NCI-H2029 (cell line): ENCODE results near the gene CDC42BPG.

Source experiments
- DNase-seq: peaks from one replicate; lab custom pipeline; 2025; lab: John Stamatoyannopoulos, UW

CDC42BPG gene

DNA sequence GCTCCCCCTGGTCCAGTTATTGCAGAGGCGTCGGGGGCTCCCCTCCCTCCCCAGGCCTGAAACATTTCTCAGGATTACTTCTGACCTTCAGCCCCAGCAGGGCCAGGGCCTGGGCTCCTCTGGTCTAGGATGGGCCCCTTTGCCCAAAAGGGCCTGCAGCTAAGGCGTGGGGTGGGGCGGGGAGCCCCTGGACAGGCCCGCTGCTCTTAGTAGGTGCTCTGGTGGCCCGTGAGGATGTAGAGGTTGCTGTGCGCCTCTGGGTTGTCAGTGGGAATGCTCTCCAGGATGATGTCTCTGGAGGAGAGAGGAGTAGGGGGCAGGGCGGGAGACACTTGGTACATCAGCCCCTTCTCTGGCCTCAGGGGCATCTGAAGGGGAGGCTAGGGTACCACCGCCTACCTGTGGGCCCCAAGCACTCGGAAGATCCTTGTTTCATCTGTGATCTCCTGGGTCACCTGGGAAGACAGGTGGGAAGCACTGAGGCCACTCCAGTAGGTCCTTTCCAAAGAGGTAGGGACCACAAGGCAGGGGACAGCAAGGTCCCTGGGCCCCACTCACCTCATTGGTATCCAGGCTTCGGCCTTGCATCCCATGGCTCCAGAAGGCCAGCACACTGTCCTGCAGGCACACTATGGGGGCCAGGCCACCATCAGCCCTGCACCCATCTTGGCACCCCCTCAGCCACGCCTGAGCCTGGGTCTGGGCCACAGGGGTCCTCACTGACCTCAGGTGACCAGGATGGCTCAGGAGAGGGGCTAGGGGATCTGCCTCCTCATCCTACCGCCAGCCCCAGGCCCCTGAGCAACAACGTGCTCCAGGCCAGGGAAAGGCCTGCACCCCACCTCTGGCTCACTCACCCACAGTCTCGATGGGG is 54.9 kb downstream of the CDC42BPG start:
- no peak for DNase-seq

DNA sequence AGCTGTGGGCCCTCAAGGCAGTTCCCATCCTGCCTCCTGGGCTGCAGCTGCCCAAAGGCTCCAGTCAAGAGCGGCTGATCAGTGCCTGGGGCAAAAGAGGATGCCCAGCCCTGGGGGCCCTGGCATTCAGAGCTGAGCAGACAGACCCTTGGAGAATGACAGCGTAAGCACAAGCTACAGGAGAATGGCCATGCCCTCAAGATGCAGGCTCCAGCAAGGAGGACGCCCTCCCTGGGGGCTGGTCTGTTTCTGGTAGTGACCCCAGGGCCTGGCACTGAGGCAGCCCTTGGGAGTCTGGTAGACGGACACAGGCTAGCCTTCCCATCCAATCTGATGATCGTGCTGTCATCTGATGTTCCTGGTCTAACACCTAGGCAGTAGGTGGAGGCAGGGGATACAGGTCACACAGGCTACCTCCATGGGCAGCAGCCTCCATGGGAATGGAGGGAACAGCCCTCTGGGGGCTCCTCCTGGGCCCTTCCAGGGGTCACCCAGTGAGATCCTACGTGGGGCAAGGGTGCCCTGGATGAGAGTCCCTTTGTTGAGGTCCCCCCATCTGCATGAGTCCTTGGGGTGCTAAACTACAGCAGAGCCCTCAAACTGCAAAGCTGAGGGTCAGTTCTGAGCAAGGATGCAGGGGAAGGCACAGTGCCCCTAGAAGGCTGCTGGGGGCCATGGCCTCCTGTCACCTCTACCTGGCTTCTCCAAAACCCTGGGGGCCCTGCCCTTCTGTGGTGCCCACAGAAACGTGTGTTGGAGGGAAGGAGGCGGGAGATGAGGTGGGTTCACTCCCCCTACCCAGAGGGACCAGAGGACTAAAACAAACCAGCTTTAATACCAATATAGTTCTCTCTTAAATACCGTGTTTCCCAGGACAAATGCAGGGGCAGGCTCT is 55.9 kb downstream of the CDC42BPG start:
- DNase-seq, result no peak

DNA sequence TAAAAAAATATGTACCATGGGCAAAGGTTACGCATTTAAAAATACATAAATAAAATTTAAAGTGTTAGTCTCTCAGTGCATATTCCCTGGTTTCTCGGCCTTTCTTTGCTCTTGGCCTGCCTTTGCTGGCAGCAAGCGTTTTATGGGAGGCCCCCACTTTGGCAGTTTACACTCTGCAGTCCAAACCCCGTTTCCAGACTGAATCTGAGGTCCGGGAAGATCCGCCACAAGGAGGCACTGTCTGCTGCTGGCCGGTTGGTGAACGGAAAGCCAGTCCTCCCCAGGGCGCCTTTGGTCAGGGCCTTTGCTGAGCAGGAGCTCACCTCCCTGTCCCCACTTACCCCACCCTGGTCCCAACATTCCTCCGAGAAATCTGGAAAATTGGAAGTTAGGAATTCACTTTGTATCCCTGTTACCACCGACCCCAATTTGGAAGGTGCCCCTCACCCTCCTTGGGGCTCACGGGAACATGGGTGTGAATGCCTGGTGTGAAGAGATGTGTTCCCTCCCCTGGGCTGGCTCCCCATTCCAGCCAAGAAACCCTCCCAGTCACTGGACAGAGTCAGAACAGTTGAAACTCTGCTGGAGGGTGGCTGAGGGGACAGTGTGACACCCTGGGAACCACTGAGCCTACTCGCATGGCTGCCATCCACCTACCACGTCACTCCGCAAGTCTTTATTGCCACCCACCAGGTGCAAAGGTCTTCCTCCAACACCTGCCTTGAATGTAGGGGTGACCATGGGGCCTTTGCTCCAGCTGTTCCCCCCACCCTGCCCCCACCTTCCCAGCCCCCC is 56.7 kb downstream of the CDC42BPG start:
- no peak for DNase-seq

DNA sequence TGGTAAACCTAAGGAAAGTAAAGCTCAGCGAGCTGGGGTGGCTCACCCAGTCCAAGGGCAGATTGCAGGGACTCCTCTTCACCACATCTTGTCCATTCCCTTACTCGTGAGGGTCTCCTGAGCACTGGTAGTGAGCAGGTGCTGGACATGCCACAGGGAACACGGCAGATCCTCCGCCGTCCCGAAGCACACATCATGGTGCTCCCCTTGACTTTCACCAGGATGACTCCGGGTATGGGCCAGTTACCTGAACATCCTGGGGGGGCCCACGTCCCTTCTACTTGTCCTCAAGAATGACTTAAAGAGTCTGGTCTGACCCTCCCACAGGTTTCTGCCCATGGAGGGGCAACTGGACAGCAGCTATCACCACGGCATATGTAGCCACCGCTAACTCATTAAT is 58.1 kb downstream of the CDC42BPG start:
- DNase-seq, result no peak

DNA sequence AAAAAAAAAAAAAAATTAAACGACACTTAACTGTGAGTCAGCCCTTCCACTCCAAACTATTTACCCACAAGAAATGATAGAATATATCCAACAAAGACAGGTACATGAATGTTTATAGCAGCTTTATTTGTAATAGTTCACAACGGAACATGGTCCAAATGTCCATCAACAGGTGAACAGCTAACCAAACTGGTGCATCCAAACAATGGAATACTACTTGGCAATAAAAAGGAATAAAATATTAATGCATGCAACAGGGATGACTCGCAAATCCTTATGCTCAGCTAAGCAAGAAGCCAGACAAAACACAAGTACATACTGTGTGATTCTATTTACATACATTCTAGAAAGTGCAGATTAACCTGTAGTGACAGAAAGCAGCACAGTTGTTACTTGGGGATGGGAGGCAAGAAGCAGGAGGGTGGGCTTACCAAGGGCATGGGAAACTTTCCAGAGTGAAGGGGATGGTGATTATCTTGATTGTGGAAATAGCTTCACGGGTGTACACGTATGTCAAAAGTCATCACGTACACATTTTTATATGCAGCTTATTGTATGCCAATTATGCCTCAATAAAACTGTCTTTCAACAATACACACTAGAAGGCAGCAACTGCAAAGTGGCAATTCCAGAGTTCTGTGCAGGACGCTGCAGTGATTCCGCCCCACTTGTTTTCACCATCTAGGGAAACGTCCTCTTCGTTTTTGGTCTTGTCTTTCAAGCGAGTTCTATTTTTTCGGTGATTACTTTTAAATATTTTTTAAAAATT is 59.5 kb downstream of the CDC42BPG start:
- DNase-seq, result no peak

DNA sequence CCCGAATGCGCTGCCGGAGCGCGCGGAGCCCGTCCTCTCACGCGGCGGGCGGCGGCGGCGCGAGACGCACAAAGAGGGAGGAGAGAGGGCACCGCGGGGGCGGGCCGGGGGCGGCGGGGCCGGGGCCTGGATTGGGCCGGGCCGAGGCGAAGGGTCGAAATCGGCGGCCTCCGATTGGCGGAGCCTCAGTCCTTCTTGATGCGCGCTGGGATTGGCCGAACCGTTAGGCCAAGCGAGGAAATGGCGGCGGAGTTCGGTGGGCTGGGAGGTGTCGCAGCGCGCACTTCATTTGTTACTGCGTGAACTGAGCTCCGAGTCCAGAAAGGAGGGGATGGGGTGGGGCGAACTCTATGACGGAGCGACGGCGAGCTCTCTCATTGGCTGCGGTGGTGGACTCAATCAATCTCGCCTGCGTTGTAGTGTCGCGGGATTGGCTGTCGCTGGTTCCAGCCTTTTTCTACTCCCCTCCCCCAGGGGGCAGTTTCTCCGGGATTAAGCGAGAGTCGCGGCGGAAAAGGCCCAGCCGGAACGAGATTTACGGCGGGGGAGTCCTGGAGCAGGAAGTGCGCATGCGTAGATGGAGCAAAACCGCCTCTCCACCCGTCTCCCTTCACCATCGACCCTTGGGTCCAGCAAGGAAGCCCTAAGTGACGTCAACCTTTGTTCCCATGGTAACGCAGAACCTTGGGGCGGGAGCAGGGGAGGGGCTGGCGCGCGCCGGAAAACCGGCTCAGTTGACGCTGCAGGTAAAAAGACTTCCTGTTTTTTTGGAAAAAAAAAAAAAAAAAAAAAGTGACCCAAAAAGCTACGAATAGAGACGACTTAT is 65.8 kb downstream of the CDC42BPG start, which contains the start of gene SF1:
SF1 (minus strand) TSS at position 70 of the 826 bp plus-strand sequence. CDS start 150 bp downstream, outside the sequence.
- DNase-seq, result peak; percentile 100

DNA sequence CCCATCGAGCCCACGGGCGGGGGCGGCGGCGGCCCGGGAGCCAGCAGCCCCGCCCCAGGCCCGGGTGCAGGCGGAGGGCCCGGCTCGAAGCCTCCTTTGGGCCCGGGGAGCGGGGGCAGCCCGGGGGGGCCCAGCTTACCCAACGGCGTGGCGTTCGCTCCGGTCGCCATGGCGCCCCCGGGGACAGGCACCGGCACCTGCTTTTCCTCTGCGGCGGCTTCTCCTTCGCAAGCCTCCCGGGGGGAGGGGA is 66.3 kb downstream of the CDC42BPG start:
- DNase-seq, result no peak

DNA sequence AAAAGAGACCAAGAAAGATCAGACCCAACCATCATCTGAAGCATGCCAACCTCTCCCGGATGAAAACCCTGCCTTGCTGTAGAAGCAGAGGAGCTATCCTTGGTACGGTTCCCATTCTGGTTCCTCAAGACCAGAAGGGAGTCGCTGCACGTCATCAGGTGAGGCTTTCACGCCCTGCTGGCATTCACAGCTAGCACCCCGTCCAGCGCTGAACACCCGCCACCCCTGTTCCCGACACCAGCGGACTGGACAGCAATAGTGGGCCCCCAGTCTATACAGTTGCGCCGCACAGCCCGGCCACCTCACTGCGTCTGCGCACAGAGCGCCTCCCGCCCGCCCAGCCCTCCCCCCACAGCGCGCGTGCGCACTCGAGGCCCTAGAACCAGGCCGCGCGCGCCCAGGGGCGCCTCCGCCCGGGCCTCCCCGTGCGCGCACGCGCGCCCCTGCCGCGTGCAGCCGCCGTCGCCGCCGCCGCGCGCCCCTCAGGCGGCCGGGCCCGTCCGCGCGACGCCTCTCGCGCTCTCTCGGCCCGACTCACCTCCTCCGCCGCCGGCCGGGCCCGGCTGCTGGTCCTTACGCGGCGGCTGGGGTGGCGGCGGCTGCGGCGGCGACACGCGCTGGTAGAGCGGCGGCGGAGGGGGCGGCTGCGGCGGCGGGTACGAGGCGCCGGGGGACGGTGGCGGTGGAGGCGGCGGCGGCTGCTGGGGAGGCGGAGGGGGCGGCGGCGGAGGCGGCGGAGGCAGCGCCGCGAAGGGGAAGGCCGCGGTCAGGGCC is 66.8 kb downstream of the CDC42BPG start:
- DNase-seq, result peak; percentile 72

DNA sequence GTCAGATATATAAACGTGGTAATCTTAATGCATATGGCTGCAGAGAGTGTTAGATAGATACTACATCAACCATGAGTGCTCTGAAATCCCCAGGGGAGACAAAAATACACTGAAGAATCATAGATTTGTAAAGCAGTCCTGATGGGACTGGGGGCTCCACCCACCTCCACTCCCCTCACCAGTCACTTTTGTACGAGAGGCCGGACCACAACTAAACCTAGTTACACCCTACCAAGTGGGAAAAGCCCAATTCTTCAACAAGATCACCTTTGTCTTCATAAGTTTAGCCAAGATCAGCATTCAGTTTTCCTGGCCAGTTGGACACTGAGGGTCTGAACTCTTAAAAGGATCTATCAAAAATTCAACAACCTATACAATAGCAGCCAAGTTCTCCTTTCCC is 67.6 kb downstream of the CDC42BPG start:
- no peak for DNase-seq

DNA sequence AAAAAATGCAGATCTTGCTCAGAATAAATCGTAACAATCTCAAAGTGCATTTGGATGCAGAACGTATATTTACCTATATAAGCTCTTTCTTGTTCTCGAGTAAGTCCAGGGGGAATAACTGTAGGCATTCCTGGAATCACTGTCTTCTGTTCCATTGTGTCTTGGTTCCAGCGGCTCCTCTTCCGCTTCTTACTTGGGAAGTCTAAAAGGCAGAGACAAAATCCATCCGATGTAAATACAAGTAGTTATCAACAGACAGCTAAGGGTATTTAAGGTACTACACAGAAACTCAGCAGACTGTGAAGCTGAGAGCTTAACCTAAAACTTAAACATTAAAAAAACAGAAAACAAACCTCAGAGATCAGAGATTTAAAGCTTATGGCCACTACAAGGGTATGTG is 68.0 kb downstream of the CDC42BPG start:
- DNase-seq, result no peak

DNA sequence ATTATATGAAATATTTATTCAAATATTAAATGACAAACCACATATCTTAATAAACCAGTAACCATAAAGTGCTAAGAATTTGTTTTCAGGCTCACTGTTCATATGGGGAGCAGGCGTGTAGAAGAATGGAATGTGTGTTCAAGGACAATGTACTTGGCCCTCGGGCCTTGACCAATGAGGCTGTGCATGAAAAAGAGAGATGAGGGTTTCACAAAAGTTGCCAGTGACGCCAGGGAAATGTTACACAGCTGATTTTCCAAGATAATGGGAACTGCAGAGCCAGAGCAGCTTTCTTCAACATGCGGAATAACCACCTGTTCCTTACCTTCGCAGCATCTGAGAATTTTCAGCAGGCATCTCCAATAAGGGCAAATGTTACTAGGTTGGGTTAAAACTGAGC is 70.3 kb downstream of the CDC42BPG start:
- DNase-seq, result no peak
